Measurements from ENCODE around the gene JAK1.

- TF ChIP-seq REST (IDR thresholded peaks at IDR 0.05; ENCODE audit: low read depth) (no peak), EP300 (IDR thresholded peaks at IDR 0.05; ENCODE audit: borderline replicate concordance) (no peak), CREB1 (IDR thresholded peaks at IDR 0.05; ENCODE audit: low read depth) (no peak), RAD21 (IDR thresholded peaks at IDR 0.05; ENCODE audit: low read depth) (no peak), CEBPB (IDR thresholded peaks at IDR 0.05) (no peak), TAF1 (IDR thresholded peaks at IDR 0.05; ENCODE audit: low read depth) (no peak), YY1 (IDR thresholded peaks at IDR 0.05; ENCODE audit: low read depth) (no peak), TEAD4 (IDR thresholded peaks at IDR 0.05) (no peak), FOXM1 (IDR thresholded peaks at IDR 0.05; ENCODE audit: borderline replicate concordance, low read depth) (no peak), NFIC (IDR thresholded peaks at IDR 0.05) (no peak), USF1 (IDR thresholded peaks at IDR 0.05) (no peak), ZBTB7A (IDR thresholded peaks at IDR 0.05; ENCODE audit: low read depth) (no peak)
- TF ChIP-seq, protein P1, sequence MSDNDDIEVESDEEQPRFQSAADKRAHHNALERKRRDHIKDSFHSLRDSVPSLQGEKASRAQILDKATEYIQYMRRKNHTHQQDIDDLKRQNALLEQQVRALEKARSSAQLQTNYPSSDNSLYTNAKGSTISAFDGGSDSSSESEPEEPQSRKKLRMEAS (IDR thresholded peaks at IDR 0.05): no peak
Measured at GRCh38 chr1:64875101-64875500, 91.2 kb downstream of the JAK1 start.

Measured in Ishikawa (cell line).